Kasumi-1 (cell line): ENCODE measurements around the gene AK1.
A peak's percentile ranks its signal among the peaks of the same experiment; 100 is the strongest.

Experiments used
- DNase-seq, 2 experiments: peaks; one replicate each; lab custom pipeline; 2025; lab: John Stamatoyannopoulos, UW

The AK1 gene

GRCh38 chr9:127867356-127868277 lies 9.9 kb downstream of the AK1 start:
- no peak for DNase-seq

DNA sequence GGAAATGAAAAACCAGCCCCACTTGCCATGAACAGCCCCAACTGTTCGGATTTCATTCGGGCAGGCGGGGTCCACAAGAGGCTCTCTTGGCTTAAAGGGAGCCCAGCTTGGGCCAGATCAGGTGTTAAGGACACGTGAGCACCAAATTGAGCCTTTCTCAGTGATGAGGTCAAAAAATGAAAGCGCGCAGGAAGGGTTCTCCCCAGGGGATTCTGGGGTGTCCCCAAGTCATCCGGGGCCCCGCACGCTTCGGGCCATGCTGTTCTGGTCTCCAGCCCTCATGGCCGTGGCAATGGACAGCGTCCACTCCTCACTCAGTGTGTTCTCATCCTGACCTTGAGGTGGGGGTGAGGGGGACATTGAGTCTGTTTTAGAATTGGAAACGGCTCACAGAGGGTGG lies 10.9 kb downstream of the AK1 start:
- DNase-seq: no peak

DNA sequence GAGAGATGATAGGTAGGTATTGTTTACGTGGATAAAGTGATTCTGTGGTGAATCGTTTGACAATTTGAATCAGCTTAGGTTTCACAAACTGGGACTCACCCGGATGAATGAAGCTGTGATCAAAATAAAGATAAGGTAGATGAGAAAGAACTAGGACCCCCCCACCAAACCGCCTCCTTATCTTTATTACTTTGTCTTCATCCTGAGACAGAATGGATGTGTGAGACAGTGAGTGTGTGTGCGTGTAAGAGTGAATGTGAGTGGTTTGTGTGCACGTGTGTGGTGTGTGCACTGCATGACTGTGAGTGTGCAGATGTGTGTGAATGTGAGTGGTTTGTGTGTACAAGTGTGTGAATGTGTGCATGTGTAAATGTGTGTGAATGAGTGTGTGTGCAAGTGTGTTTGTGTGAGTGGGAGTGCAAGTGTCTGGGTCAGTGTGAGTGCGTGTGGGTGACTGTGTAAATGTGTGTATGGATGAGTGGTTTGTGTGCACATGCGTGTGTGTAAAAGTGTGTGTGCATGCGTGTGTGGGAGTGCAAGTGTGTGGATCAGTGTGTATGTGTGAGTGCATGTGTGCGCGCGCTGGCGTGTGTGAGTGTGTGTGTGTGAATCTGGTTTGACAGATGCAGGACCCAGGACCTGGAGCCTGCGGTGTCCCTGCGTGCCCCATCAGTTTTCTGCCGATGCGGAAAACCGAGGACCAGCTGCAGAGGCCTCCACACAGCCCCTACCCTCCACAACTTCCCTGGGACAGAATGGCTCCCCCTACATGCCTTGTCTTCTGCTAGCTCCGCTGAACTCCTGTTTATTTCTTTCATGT lies 11.6 kb downstream of the AK1 start:
- DNase-seq: no peak

- no peak for DNase-seq
These were observed 14.3 kb downstream of the AK1 start for GRCh38 chr9:127863191-127863621.

GRCh38 chr9:127862075-127863011 lies 15.1 kb downstream of the AK1 start:
- peak; percentile 92 to 95 for DNase-seq

- no peak for DNase-seq
These were observed 16.7 kb downstream of the AK1 start for GRCh38 chr9:127860779-127861178.

- DNase-seq: no peak
These were observed 17.2 kb downstream of the AK1 start for GRCh38 chr9:127860260-127860659.

DNA sequence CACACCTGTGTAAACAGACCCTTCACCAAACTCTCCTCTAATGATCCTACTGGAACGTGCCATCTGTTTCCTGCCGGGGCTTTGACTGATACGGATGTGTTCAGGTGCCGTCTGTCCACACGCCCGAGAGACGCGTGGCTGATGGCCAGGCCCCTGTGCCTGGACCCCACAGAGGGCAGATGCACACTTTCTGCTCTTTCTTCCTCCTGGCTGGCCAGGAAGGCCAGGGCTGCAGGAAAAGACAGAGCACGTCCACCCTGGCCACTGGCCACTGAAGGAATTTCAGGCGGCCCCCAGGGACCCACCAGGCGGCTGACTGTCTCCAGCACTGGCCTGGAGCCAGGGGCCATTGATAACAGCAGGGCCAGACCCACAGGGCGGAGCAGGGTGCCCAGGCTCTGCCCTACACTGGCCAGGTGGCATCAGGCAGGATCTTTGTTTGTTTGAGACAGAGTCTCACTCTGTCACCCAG lies 19.4 kb downstream of the AK1 start:
- DNase-seq: no peak

DNA sequence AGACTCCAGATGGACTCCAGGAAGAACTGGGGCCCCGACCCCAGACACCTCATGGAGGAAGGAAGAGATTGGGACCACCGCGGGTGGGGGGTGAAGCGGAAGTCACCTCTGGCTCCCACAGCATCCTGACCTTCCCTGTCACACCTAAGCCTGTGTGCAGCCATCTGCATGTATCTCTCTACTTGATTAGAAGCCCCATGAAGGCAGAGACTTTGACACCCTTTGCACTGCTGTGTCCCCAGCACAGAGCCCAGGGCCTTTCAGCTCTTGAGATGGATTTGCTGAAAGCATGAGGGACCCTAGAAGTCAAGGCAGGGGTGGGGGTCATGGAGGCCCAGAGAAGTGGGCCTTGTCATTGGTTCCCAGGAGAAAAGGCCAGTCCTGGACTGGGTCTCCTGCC lies 20.2 kb downstream of the AK1 start:
- DNase-seq: no peak

DNA sequence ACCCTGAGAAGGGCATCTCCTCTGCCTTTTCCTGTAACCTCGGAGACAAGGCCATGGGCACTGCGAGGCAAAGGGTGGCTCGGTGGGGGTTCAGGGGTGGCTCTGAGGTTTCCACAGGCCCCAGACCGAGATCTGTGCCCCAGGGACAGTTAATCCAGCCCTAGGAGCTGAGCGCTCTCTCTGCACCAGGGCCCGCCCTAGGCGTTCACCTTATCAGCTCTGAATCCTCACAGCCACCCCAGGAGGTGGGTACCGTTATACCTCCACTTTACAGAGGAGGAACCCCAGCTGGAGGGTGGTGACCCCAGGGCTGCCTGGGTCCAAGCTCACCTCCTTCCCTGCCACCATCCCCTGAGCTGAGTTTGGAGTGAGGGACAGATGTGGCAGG lies 20.8 kb downstream of the AK1 start:
- DNase-seq: no peak

- no peak for DNase-seq
These were observed 21.3 kb downstream of the AK1 start for GRCh38 chr9:127856094-127856728.

GRCh38 chr9:127855522-127855921 lies 22.0 kb downstream of the AK1 start:
- no peak for DNase-seq

DNA sequence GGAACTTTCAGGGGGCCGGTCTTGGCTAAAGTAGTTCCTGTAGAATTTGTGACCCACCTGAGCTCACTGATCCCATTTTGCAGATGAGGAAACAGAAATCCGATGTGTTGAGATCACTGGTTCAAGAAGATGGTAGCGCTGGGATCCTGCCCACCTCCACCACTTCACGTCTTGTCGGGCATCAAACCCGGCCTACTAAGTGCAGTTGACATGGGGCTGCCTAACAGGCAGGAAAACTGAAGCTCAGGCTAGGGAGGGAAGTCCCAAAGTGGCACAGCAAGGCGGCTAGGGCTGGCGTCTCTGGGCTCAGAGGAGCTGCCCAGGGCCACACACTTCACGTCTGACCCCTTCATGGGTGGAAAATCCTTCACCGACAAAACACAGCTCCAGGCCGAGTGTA lies 22.5 kb downstream of the AK1 start:
- no peak for DNase-seq

DNA sequence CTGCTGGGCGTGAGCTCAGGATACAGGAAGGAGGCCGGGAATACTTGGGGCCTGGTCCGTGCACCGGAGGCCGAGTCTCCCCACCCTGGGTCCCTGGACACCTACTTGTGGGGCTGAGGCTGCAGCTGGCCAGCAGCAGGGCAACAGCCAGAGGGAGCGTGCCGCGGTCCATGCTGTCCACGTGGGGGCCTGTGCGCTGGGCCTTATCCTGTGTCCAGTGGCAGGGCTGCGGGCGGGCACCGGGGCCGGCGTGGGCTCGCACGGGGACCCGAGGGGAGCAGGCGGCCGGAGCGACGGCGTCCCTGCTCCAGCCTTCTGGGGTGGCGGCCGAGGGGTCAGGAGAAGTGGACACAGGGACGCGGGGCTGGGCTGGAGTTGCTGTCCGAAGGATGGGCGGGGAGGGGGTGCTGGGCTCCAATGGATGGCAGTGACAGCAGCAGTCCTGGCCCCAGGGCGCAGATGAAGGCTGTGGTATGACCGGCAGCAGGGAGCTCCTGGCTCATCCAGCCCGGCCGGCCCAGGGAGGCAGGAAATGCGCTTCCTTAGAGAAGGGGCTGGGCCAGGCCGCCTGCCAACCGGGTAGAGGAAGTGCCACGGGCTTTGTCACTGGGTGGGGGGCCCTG lies 23.2 kb downstream of the AK1 start, which contains the start of gene ENG:
TSS of gene ENG (minus strand) at position 475 of the 623 bp plus-strand sequence. CDS start at position 172, 303 bp downstream.
- DNase-seq: peak; percentile 55 to 61

GRCh38 chr9:127853312-127854183 lies 23.9 kb downstream of the AK1 start:
- peak in 1 of 2 experiments; percentile 31 for DNase-seq

- no peak for DNase-seq
These were observed 24.6 kb downstream of the AK1 start for GRCh38 chr9:127852829-127853228.

- no peak for DNase-seq
These were observed 27.1 kb downstream of the AK1 start for GRCh38 chr9:127850286-127850830.

- DNase-seq: no peak
These were observed 28.5 kb downstream of the AK1 start for GRCh38 chr9:127848756-127849504.
